Prostate gland (tissue), 2 donors: ENCODE measurements around the gene TNS1.

Source experiments
- POLR2AphosphoS5 ChIP-seq: sonication (generic); formaldehyde crosslinking; IDR thresholded peaks from one replicate; pipeline ENCODE4 v1.6.1; 2017; ENCODE audit warnings: antibody characterized with exemption
- TF ChIP-seq, protein P1 (sequence below), 4 experiments: fragments of 200-600 bp in 2 of 4; fragments of 450-650 bp in 2 of 4; sonication (generic) in 2 of 4; IDR thresholded peaks; 1 replicate in 3 of 4; 2 replicates in 1 of 4; pipeline ENCODE4 v1.5.1; 2016 to 2019; ENCODE audit warnings: antibody characterized with exemption in 4 of 4, mild to moderate bottlenecking in 2 of 4, moderate library complexity in 2 of 4

DNA sequence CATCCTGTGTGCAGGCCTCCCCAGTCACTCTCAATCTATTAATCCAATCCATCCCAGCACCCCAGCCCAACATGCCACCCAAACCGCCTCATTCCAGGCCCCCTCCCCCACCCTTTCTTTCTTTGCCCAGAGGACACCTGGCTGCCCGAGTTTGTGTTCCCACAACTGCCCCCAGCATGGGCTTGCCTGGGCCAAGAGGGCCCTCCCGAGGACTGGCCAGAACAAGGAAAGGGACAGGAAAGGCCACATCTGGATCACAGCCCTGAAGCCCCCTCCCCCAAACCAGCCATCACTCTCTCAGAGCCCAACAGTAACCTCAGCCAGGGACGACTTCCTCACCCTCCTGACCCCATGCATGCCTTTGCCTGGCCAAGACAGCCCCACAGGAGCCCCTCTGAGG, 1.2 kb downstream of the TNS1 start:
- TF ChIP-seq, protein P1, sequence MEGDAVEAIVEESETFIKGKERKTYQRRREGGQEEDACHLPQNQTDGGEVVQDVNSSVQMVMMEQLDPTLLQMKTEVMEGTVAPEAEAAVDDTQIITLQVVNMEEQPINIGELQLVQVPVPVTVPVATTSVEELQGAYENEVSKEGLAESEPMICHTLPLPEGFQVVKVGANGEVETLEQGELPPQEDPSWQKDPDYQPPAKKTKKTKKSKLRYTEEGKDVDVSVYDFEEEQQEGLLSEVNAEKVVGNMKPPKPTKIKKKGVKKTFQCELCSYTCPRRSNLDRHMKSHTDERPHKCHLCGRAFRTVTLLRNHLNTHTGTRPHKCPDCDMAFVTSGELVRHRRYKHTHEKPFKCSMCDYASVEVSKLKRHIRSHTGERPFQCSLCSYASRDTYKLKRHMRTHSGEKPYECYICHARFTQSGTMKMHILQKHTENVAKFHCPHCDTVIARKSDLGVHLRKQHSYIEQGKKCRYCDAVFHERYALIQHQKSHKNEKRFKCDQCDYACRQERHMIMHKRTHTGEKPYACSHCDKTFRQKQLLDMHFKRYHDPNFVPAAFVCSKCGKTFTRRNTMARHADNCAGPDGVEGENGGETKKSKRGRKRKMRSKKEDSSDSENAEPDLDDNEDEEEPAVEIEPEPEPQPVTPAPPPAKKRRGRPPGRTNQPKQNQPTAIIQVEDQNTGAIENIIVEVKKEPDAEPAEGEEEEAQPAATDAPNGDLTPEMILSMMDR (IDR thresholded peaks at IDR 0.05) = no peak
- no peak for TF ChIP-seq POLR2AphosphoS5
